Astrocyte of the spinal cord (primary cell): ENCODE measurements around the gene IGFLR1.

Source experiments
- DNase-seq: peaks from one replicate; pipeline ENCODE4 v3.0.0; 2011; ENCODE audit warnings: low read depth, low spot score
- H3K4me3 ChIP-seq: 2 replicates; pipeline ENCODE4 v1.5.1; 2011; ENCODE audit warnings: low read depth, mild to moderate bottlenecking, low read length, moderate library complexity
- in situ Hi-C: cut with HindIII; loops from 2 replicates; pipeline ENCODE4 v1.10.0; 2017; ENCODE audit warnings: low sequenced_read_pairs
- TF ChIP-seq, protein P1 (sequence below): IDR thresholded peaks from 2 replicates; pipeline ENCODE4 v1.5.1; 2012; ENCODE audit warnings: low read depth, mild to moderate bottlenecking, low read length, inconsistent platforms

IGFLR1 gene

DNA sequence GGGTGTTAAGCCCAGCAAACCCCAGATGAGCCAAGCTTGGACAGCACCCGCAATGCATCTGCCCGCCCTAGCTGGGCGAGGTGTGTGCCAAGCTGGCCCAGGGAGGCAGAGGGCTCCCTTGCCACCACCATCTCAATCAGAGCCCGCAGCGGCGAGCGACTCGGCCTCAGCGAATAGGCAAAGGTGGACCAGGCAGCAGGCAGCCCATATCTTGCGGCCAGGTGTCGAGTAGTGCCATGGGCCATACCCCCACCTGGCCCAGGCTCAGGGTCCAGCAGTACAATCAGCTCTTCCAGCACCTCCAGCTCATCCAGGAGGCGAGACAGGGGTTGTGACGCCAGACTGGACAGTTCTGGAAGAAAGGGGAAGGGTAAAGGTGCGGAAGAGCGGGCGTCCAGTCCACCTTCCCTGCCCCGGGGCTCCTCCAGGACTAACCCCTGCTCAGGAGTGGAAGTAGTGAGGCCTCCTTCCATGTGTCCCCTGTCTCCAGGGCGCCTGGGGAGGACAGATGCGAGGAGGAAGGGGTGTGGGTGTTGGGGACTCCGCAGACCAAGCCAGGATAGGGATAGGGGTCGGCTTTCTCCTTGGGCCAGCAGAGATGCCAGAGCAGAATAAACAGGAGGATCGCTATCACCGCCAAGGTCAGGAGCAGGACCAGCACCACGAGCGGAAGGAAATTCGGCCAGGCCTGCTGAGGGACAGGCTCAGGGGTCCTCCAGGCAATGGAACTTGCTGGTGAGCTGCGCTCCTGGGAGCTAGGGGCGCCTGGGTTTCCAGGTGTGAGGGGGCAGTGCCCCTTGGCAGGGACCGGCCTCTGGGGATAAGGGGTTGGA lies 2.8 kb downstream of the IGFLR1 start:
- in situ Hi-C loops: no loop called here
- TF ChIP-seq, protein P1, sequence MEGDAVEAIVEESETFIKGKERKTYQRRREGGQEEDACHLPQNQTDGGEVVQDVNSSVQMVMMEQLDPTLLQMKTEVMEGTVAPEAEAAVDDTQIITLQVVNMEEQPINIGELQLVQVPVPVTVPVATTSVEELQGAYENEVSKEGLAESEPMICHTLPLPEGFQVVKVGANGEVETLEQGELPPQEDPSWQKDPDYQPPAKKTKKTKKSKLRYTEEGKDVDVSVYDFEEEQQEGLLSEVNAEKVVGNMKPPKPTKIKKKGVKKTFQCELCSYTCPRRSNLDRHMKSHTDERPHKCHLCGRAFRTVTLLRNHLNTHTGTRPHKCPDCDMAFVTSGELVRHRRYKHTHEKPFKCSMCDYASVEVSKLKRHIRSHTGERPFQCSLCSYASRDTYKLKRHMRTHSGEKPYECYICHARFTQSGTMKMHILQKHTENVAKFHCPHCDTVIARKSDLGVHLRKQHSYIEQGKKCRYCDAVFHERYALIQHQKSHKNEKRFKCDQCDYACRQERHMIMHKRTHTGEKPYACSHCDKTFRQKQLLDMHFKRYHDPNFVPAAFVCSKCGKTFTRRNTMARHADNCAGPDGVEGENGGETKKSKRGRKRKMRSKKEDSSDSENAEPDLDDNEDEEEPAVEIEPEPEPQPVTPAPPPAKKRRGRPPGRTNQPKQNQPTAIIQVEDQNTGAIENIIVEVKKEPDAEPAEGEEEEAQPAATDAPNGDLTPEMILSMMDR: no peak
- DNase-seq: no peak
- peak overlapping the region; percentile 57 for H3K4me3 ChIP-seq

DNA sequence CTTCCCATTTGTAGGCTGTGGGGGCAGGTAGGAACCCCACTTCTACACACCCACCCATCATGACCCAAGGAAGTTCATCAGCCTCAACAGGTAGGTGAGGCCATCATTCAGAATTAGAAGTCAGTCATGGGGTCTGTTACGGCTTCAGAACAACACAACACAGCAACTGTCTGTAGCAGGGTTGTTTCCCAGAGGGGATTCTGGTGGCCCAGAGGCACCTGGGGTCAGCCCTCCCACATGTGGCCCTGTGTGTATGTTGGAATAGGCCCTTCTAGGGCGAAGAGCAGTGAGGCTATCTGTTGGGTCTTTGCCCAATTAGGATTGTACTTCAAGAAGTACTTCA lies 3.4 kb downstream of the IGFLR1 start:
- in situ Hi-C loops: no loop called here
- TF ChIP-seq, protein P1: no peak
- DNase-seq: no peak

DNA sequence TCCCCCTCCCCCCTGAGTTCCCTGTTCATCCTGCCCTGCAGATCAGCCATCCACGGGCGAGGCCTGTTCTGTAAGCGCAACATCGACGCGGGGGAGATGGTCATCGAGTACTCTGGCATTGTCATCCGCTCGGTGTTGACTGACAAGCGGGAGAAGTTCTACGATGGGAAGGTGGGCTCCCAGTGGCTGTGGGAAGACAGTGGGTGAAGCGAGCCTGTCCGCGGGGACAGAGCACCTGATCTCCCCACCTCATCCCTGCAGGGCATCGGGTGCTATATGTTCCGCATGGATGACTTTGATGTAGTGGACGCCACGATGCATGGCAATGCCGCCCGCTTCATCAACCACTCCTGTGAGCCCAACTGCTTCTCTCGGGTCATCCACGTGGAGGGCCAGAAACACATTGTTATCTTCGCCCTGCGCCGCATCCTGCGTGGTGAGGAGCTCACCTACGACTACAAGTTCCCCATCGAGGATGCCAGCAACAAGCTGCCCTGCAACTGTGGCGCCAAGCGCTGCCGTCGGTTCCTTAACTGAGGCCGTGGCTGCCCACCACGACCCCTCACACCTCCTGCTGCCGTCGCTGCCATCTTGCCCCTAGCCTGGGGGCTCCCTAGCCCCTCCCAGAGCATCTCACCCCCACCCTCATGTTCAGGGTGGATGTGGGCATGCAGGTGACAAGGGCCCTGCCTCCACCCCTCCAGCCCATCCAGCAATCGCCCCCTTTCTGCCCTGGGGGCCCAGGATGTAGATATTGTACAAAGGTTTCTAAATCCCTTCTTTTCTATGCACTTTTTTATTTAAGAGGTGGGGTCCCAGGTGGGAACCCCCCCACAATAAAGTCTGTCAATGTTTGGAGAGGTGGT lies 4.0 kb downstream of the IGFLR1 start:
- in situ Hi-C loops: no loop called here
- TF ChIP-seq, protein P1: no peak
- DNase-seq: no peak
- H3K4me3 ChIP-seq: no peak overlapping the region

More for the DNA sequence above, 3.4 kb downstream of the IGFLR1 start:
- H3K4me3 ChIP-seq: no peak overlapping the region

DNA sequence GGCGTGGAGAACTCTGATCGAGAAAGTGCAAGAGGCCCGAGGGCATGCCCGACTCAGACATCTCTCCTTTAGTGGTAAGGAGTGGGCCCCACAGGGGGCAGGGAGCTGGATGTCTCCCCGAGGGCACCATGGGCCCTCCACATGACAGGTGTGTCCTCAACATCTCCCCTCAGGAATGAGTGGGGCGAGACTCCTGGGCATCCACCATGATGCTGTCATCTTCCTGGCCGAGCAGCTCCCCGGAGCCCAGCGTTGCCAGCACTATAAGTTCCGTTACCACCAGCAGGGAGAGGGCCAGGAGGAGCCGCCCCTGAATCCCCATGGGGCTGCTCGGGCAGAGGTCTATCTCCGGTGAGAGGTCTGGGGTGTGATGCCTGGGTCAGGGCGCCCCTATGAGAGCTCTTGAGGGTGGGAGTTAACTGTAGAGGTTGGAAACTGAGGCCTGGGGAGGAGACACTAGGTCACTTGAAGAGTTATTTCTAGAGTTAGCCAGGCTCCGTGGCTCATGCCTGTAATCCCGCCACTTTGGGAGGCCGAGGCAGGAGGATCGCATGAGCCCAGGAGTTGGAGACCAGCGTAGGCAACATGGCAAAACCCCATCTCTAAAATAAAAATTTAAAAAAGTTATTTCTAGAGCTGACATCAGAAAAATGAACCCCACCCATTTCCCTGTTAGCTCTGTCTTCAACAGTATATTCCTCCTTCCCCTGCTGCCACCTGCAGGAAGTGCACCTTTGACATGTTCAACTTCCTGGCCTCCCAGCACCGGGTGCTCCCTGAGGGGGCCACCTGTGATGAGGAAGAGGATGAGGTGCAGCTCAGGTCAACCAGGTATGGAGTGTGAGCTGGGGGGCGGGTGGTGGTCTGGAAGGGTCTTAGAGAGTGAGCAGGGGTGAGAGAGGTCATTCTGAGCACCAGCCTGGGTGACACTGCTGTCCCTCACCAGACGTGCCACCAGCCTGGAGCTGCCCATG lies 5.1 kb downstream of the IGFLR1 start:
- in situ Hi-C loops: no loop called here
- DNase-seq: no peak

DNA sequence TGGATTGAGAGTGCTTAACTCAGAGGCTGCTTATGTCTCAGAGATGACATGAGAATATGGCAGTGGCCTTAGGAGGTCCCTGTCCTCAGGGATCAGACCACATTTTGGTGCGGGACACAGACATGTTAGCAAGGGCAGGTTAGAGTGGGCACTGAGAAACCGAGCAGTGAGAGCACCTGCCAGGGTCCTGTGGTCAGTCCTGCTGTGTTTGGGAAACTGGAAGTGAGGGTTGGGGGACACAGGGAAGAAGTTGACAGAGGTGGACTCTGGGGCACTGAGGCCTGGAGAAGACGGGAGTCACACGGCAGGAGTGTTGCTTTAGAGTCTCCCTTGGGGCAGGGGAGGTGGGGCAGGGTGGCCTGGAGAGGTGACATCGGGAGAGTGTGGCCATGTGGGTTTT lies 7.4 kb downstream of the IGFLR1 start:
- TF ChIP-seq, protein P1: no peak
- H3K4me3 ChIP-seq: no peak overlapping the region
- in situ Hi-C loops: no loop called here
- no peak for DNase-seq

More for the DNA sequence above, 5.1 kb downstream of the IGFLR1 start:
- H3K4me3 ChIP-seq: no peak overlapping the region
- TF ChIP-seq, protein P1: peak; percentile 6

DNA sequence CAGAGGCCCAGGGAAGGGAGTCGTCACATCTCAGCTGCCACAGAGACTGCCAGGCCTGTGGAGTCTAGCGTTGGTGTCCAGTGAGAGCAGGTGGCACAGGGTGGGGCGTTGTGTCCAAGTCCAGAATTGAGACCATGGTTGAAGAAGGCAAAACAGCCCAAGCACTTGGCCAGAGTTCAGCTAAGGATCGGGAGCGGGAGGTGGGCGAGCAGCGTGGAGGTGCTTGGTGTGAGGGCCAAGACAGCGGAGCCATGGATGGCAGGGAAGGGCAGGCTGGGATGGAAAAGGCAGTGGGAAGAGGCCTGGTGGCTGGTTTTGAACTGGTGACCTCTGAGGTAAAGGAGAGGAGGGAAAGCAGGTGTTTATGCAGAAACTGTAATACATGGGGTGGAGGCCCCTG lies 8.0 kb downstream of the IGFLR1 start:
- no peak overlapping the region for H3K4me3 ChIP-seq
- no peak for DNase-seq
- in situ Hi-C loops: no loop called here
- TF ChIP-seq, protein P1: no peak
